Measurements from ENCODE around the gene XYLT1. TPM values are rescaled to one million over a fixed set of nuclear protein-coding genes. Genes with fewer than 3 reads are reported as not detected.

Gene XYLT1
- total RNA-seq, 1 experiment from 2014 or later: 12.5 TPM

GRCh38 chr16:17446661-17447060 is 24.1 kb downstream of the XYLT1 start:
- Mint-ChIP-seq H3K27ac (ENCODE audit: unreplicated experiment) (no peak overlapping the region), H3K4me3 (ENCODE audit: unreplicated experiment) (no peak overlapping the region), H3K4me1 (ENCODE audit: low read depth, unreplicated experiment) (no peaks in the 10 kb centered on the region), H3K27me3 (ENCODE audit: insufficient read depth, unreplicated experiment) (no peaks in the 10 kb centered on the region), H3K36me3 (ENCODE audit: insufficient read depth, unreplicated experiment) (peaks cover 4% of the 10 kb centered on the region), H3K9me3 (ENCODE audit: unreplicated experiment) (no peaks in the 10 kb centered on the region)
- H3K4me1 ChIP-seq: no peaks in the 10 kb centered on the region
- intact Hi-C loops (cut with micrococcal nuclease; ENCODE audit: unreplicated experiment): no loop called here
- H3K27me3 ChIP-seq (replicated peaks; ENCODE audit: control insufficient read depth, insufficient read depth, low read length): no peaks in the 10 kb centered on the region
- BruUV-seq (replicated peaks): no TSS peak
- H3K9me3 ChIP-seq: no peaks in the 10 kb centered on the region
- POLR2A ChIA-PET: no interaction called here
- DNase-seq: no peak
- CTCF ChIA-PET: no interaction called here
- H3K4me3 ChIP-seq (ENCODE audit: low read depth, low read length): no peak overlapping the region
- H3K36me3 ChIP-seq (ENCODE audit: control insufficient read depth, insufficient read depth, low read length): no peaks in the 10 kb centered on the region
- no peak for TF ChIP-seq CTCF (IDR thresholded peaks at IDR 0.05; ENCODE audit: insufficient read depth in 1 of 2, low read depth in 1 of 2, low read length in 1 of 2, severe bottlenecking in 1 of 2, unreplicated experiment in 1 of 2)

- Mint-ChIP-seq H3K4me3 (ENCODE audit: unreplicated experiment) (no peak overlapping the region), H3K27ac (ENCODE audit: unreplicated experiment) (no peak overlapping the region), H3K4me1 (ENCODE audit: low read depth, unreplicated experiment) (no peaks in the 10 kb centered on the region), H3K9me3 (ENCODE audit: unreplicated experiment) (no peaks in the 10 kb centered on the region), H3K36me3 (ENCODE audit: insufficient read depth, unreplicated experiment) (peaks cover 4% of the 10 kb centered on the region), H3K27me3 (ENCODE audit: insufficient read depth, unreplicated experiment) (no peaks in the 10 kb centered on the region)
- POLR2A ChIA-PET: no interaction called here
- BruUV-seq (replicated peaks): no TSS peak
- Histone ChIP-seq H3K9me3 (no peaks in the 10 kb centered on the region), H3K4me1 (no peaks in the 10 kb centered on the region), H3K36me3 (ENCODE audit: control insufficient read depth, insufficient read depth, low read length) (no peaks in the 10 kb centered on the region), H3K4me3 (ENCODE audit: low read depth, low read length) (no peak overlapping the region), H3K27me3 (replicated peaks; ENCODE audit: control insufficient read depth, insufficient read depth, low read length) (no peaks in the 10 kb centered on the region)
- no peak for DNase-seq
- TF ChIP-seq CTCF (IDR thresholded peaks at IDR 0.05; ENCODE audit: insufficient read depth in 1 of 2, low read depth in 1 of 2, low read length in 1 of 2, severe bottlenecking in 1 of 2, unreplicated experiment in 1 of 2): no peak
- intact Hi-C loops (cut with micrococcal nuclease; ENCODE audit: unreplicated experiment): no loop called here
- CTCF ChIA-PET: no interaction called here
These were observed 25.3 kb downstream of the XYLT1 start for GRCh38 chr16:17445421-17445820.

GRCh38 chr16:17444658-17445057 is 26.1 kb downstream of the XYLT1 start:
- intact Hi-C loops (cut with micrococcal nuclease; ENCODE audit: unreplicated experiment): no loop called here
- H3K27me3 ChIP-seq (replicated peaks; ENCODE audit: control insufficient read depth, insufficient read depth, low read length): no peaks in the 10 kb centered on the region
- H3K36me3 ChIP-seq (ENCODE audit: control insufficient read depth, insufficient read depth, low read length): no peaks in the 10 kb centered on the region
- POLR2A ChIA-PET: no interaction called here
- H3K9me3 ChIP-seq: no peaks in the 10 kb centered on the region
- no peak overlapping the region for H3K4me3 ChIP-seq (ENCODE audit: low read depth, low read length)
- Mint-ChIP-seq H3K4me3 (ENCODE audit: unreplicated experiment) (no peak overlapping the region), H3K27ac (ENCODE audit: unreplicated experiment) (no peak overlapping the region), H3K36me3 (ENCODE audit: insufficient read depth, unreplicated experiment) (peaks cover 4% of the 10 kb centered on the region), H3K4me1 (ENCODE audit: low read depth, unreplicated experiment) (no peaks in the 10 kb centered on the region), H3K27me3 (ENCODE audit: insufficient read depth, unreplicated experiment) (no peaks in the 10 kb centered on the region), H3K9me3 (ENCODE audit: unreplicated experiment) (no peaks in the 10 kb centered on the region)
- CTCF ChIA-PET: no interaction called here
- no peaks in the 10 kb centered on the region for H3K4me1 ChIP-seq
- no TSS peak for BruUV-seq (replicated peaks)
- no peak for DNase-seq
- no peak for TF ChIP-seq CTCF (IDR thresholded peaks at IDR 0.05; ENCODE audit: insufficient read depth in 1 of 2, low read depth in 1 of 2, low read length in 1 of 2, severe bottlenecking in 1 of 2, unreplicated experiment in 1 of 2)
